Tibial artery (tissue), 4 donors: ENCODE results near the gene TACC3.

ENCODE experiments used
- DNase-seq, 2 donors: peaks; one replicate each; pipeline ENCODE4 v3.0.0-alpha.2; 2019
- H3K27ac ChIP-seq, 2 donors: fragments of 200-600 bp; sonication (generic) in 1 of 2; 1 replicate in 1 of 2; 2 replicates in 1 of 2; pipeline ENCODE4 v1.5.1; 2018 to 2019; ENCODE audit warnings: mild to moderate bottlenecking in 1 of 2
- H3K27me3 ChIP-seq, 2 donors: fragments of 200-600 bp; sonication (generic) in 1 of 2; one replicate each; pipeline versions ENCODE4 v1.5.1 to v1.6.0; 2016 to 2019
- H3K36me3 ChIP-seq, 3 donors: fragments of 200-600 bp; sonication (generic) in 2 of 3; one replicate each; pipeline ENCODE4 v1.5.1; 2016 to 2019; ENCODE audit warnings: mild to moderate bottlenecking in 2 of 3
- H3K4me1 ChIP-seq, 4 donors: fragments of 200-600 bp; sonication (generic) in 2 of 4; 1 replicate in 3 of 4; 2 replicates in 1 of 4; pipeline ENCODE4 v1.5.1; 2016 to 2019
- H3K4me3 ChIP-seq, 2 donors: fragments of 200-600 bp; sonication (generic) in 1 of 2; 1 replicate in 1 of 2; 2 replicates in 1 of 2; pipeline ENCODE4 v1.5.1; 2018 to 2019; ENCODE audit warnings: mild to moderate bottlenecking in 2 of 2
- H3K9me3 ChIP-seq, 3 donors: fragments of 200-600 bp; sonication (generic) in 1 of 3; one replicate each; pipeline ENCODE4 v1.5.1; 2016 to 2019
- intact Hi-C: fragments of 100-400 bp; cut with DNase I; formaldehyde crosslinking; loops from one replicate; pipeline ENCODE4 v1.15.0; 2023; ENCODE audit warnings: low total_unique reads
- TF ChIP-seq, protein P1 (sequence below), 2 experiments: fragments of 200-600 bp in 1 of 2; fragments of 450-650 bp in 1 of 2; IDR thresholded peaks; one replicate each; pipeline ENCODE4 v1.5.1; 2017 to 2019; ENCODE audit warnings: antibody characterized with exemption in 2 of 2, mild to moderate bottlenecking in 1 of 2, moderate library complexity in 1 of 2

The TACC3 gene

GRCh38 chr4:1771555-1772305 lies 50.4 kb downstream of the TACC3 start:
- no peak for DNase-seq
- Histone ChIP-seq H3K9me3 (no peaks in the 10 kb centered on the region), H3K4me1 (peaks cover 0 to 15% (median 9%) of the 10 kb centered on the region in 4 donors), H3K27ac (no peak overlapping the region), H3K27me3 (peaks cover 0 to 56% of the 10 kb centered on the region in 2 donors), H3K36me3 (no peaks in the 10 kb centered on the region), H3K4me3 (no peak overlapping the region)
- TF ChIP-seq, protein P1, sequence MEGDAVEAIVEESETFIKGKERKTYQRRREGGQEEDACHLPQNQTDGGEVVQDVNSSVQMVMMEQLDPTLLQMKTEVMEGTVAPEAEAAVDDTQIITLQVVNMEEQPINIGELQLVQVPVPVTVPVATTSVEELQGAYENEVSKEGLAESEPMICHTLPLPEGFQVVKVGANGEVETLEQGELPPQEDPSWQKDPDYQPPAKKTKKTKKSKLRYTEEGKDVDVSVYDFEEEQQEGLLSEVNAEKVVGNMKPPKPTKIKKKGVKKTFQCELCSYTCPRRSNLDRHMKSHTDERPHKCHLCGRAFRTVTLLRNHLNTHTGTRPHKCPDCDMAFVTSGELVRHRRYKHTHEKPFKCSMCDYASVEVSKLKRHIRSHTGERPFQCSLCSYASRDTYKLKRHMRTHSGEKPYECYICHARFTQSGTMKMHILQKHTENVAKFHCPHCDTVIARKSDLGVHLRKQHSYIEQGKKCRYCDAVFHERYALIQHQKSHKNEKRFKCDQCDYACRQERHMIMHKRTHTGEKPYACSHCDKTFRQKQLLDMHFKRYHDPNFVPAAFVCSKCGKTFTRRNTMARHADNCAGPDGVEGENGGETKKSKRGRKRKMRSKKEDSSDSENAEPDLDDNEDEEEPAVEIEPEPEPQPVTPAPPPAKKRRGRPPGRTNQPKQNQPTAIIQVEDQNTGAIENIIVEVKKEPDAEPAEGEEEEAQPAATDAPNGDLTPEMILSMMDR (IDR thresholded peaks at IDR 0.05), result no peak
- intact Hi-C loops, result no loop called here

GRCh38 chr4:1772853-1773538 lies 51.7 kb downstream of the TACC3 start:
- DNase-seq, result no peak
- intact Hi-C loops, result no loop called here

DNA sequence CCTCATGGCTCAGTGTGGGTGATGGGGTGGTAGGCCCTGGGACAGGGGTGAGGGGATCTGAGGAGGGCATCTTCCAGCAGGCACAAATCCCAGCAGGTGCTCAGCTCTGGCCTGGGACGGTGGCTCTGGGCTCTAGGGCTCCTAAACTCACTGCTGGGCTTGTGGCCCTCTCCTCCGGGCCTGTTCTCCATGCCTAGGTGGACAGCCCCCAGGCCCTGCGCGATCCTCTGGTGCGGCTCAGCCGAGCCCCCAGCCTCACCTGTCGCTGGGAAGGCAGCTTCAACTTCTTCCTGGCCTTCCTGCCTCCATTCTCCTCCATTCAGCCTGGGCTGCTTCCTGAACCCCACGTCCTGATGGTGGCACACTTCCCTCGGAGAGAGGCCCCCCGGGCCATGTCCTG lies 52.4 kb downstream of the TACC3 start:
- no peaks in the 10 kb centered on the region for H3K36me3 ChIP-seq
- H3K27me3 ChIP-seq, result peaks cover 0 to 47% of the 10 kb centered on the region in 2 donors
- no peaks in the 10 kb centered on the region for H3K9me3 ChIP-seq
- DNase-seq, result no peak
- TF ChIP-seq, protein P1 (IDR thresholded peaks at IDR 0.05), result no peak
- peaks cover 0 to 9% (median 2%) of the 10 kb centered on the region in 4 donors for H3K4me1 ChIP-seq
- intact Hi-C loops, result no loop called here
- no peak overlapping the region for H3K4me3 ChIP-seq
- H3K27ac ChIP-seq, result no peak overlapping the region

More at GRCh38 chr4:1772853-1773538, 51.7 kb downstream of the TACC3 start:
- no peaks in the 10 kb centered on the region for H3K9me3 ChIP-seq
- no peaks in the 10 kb centered on the region for H3K36me3 ChIP-seq
- H3K4me3 ChIP-seq, result no peak overlapping the region
- H3K4me1 ChIP-seq, result peaks cover 0 to 8% (median under 1%) of the 10 kb centered on the region in 4 donors
- H3K27ac ChIP-seq, result no peak overlapping the region
- peaks cover 0 to 47% of the 10 kb centered on the region in 2 donors for H3K27me3 ChIP-seq
- TF ChIP-seq, protein P1 (IDR thresholded peaks at IDR 0.05), result no peak

DNA sequence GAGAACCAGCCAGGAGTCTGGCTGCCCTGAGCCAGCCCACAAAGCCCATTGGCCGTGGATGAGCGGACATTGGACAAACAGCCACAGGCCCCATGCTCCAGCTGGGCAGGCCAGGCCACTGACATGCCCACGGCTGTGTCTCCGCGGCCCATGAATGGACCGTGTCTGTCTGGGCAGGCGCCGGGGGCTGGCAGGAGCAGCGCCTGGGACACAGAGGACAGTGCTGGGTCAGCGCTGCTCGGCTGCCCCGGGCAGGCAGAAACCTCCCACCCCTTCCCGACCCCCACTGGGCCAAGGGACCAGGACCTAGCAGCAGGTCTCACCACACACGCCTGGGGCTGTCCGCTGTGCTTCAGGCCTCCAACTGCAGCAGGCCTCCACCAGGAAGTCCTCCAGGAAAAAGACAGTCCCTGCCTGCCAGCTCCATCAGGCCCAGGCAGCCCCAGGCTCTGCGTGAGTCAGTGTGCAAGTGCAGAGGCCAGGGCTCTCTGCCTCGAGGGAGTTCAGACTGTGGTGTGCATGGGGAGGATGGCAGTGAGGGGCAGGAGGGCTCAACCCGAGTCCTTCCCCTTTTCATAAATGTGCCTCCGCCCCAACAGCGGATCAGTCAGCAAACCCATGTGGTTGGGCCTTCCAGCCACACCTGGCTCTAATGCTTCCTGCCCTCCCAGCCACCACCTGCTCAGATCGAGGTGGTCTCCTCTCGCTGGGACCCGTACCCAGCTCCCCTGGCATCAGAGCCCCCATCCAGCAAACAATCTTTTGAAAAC lies 54.6 kb downstream of the TACC3 start:
- DNase-seq, result no peak
- H3K27ac ChIP-seq, result no peak overlapping the region
- H3K4me3 ChIP-seq, result no peak overlapping the region
- intact Hi-C loops, result no loop called here
- H3K4me1 ChIP-seq, result peaks cover 0 to 8% (median 2%) of the 10 kb centered on the region in 4 donors
- H3K36me3 ChIP-seq, result no peaks in the 10 kb centered on the region
- TF ChIP-seq, protein P1 (IDR thresholded peaks at IDR 0.05), result no peak
- H3K9me3 ChIP-seq, result no peaks in the 10 kb centered on the region
- H3K27me3 ChIP-seq, result peaks cover 0 to 36% of the 10 kb centered on the region in 2 donors

DNA sequence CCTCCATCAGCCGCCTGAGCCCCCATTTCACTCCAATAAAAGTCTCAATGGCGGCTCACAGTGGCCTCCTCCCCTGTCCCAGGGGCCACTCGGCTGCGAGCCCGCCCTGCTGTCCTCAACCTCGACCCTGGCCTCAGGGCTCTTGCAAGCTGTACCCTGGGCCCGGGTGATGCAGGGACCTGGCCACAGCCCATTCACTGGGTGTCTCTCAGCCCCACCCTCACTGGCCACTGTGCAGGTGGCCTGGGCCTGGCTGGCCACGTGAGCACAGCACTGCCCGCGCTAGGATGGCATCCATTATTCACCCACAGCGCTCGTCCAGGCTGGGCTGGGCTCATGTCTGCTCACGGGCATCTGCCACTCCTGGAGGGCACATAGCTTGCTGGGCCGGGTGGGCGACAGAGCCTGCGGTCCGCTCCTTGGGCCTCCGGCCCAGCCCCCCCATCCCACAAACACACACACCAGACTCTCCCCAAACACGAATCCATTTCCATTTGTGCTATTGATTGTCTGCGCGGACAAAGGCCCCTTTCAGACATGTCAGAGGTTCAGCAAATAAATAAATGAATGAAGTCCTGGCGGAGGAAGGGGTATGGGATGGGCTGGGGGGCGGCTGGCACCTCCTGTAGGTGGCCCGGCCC lies 55.3 kb downstream of the TACC3 start:
- TF ChIP-seq, protein P1 (IDR thresholded peaks at IDR 0.05), result no peak
- Histone ChIP-seq H3K36me3 (no peaks in the 10 kb centered on the region), H3K4me3 (no peak overlapping the region), H3K27me3 (peaks cover 0 to 28% of the 10 kb centered on the region in 2 donors), H3K27ac (no peak overlapping the region), H3K4me1 (peaks cover 0 to 8% (median 2%) of the 10 kb centered on the region in 4 donors), H3K9me3 (no peaks in the 10 kb centered on the region)
- no peak for DNase-seq
- intact Hi-C loops, result no loop called here
